H4 (cell line): ENCODE results near the gene NUP93. TPM values are rescaled to one million over a fixed set of nuclear protein-coding genes. Genes with fewer than 3 reads are reported as not detected.

Experiments used
- DNase-seq: peaks from one replicate; pipeline ENCODE4 v3.0.0-alpha.2; 2015; ENCODE audit warnings: low spot score
- total RNA-seq: library from RNA; depleted of rRNA; stranded (reverse); fragments of >200 nt; shearing (Covaris generic); gene quantifications from 2 replicates; pipeline ENCODE4 v1.2.3, GENCODE V29; 2014

NUP93 gene
- total RNA-seq, 1 experiment from 2014 or later: 89.0 TPM

- no peak for DNase-seq
Measured at GRCh38 chr16:56817056-56817455, 87.1 kb downstream of the NUP93 start.

- no peak for DNase-seq
Measured at GRCh38 chr16:56817938-56818337, 88.0 kb downstream of the NUP93 start.

GRCh38 chr16:56823081-56823733, 93.3 kb downstream of the NUP93 start:
- no peak for DNase-seq

- DNase-seq: no peak
Measured at GRCh38 chr16:56824331-56824730, 94.4 kb downstream of the NUP93 start.

- DNase-seq: no peak
Measured at GRCh38 chr16:56824804-56825203, 94.9 kb downstream of the NUP93 start.

GRCh38 chr16:56825826-56826225, 95.9 kb downstream of the NUP93 start:
- DNase-seq: no peak

GRCh38 chr16:56828647-56829046, 98.7 kb downstream of the NUP93 start:
- DNase-seq: no peak

- no peak for DNase-seq
Measured at GRCh38 chr16:56830669-56831068, 100.7 kb downstream of the NUP93 start.

GRCh38 chr16:56832768-56833167, 102.8 kb downstream of the NUP93 start:
- no peak for DNase-seq

GRCh38 chr16:56833243-56833970, 103.5 kb downstream of the NUP93 start:
- DNase-seq: no peak

- no peak for DNase-seq
Measured at GRCh38 chr16:56835320-56835719, 105.4 kb downstream of the NUP93 start.

- DNase-seq: no peak
Measured at GRCh38 chr16:56836410-56837230, 106.7 kb downstream of the NUP93 start.

GRCh38 chr16:56838622-56839337, 108.9 kb downstream of the NUP93 start:
- no peak for DNase-seq

GRCh38 chr16:56841233-56841632, 111.3 kb downstream of the NUP93 start:
- DNase-seq: no peak

GRCh38 chr16:56841659-56842058, 111.7 kb downstream of the NUP93 start:
- no peak for DNase-seq

- DNase-seq: no peak
Measured at GRCh38 chr16:56842133-56842532, 112.2 kb downstream of the NUP93 start.

GRCh38 chr16:56844056-56844455, 114.1 kb downstream of the NUP93 start:
- DNase-seq: no peak

- no peak for DNase-seq
Measured at GRCh38 chr16:56847173-56847910, 117.4 kb downstream of the NUP93 start.

GRCh38 chr16:56848029-56848936, 118.4 kb downstream of the NUP93 start:
- DNase-seq: peak; percentile 40
